ENCODE data around the gene CD300LF.

CD300LF gene

GRCh38 chr17:74712756-74713155 lies at the start of gene CD300LF:
Gene CD300LF, minus strand, starts transcription at chr17:74712923. Its CDS starts 57 bp downstream, at chr17:74712866.
- DNase-seq (ENCODE audit: low read depth in 2 of 2), result no peak

- DNase-seq (ENCODE audit: low read depth in 2 of 2), result no peak
These were observed 49.2 kb upstream of the CD300LF start for GRCh38 chr17:74761931-74762330.

GRCh38 chr17:74761419-74761818 lies 48.7 kb upstream of the CD300LF start:
- no peak for DNase-seq (ENCODE audit: low read depth in 2 of 2)

GRCh38 chr17:74760404-74761105 lies 47.8 kb upstream of the CD300LF start:
- no peak for DNase-seq (ENCODE audit: low read depth in 2 of 2)

- no peak for DNase-seq (ENCODE audit: low read depth in 2 of 2)
These were observed 47.2 kb upstream of the CD300LF start for GRCh38 chr17:74759941-74760340.

- no peak for DNase-seq (ENCODE audit: low read depth in 2 of 2)
These were observed 46.6 kb upstream of the CD300LF start for GRCh38 chr17:74759243-74759801.

GRCh38 chr17:74758848-74759168 lies 46.1 kb upstream of the CD300LF start:
- no peak for DNase-seq (ENCODE audit: low read depth in 2 of 2)

- no peak for DNase-seq (ENCODE audit: low read depth in 2 of 2)
These were observed 45.5 kb upstream of the CD300LF start for GRCh38 chr17:74757931-74758847.

GRCh38 chr17:74757502-74757901 lies 44.8 kb upstream of the CD300LF start:
- no peak for DNase-seq (ENCODE audit: low read depth in 2 of 2)

GRCh38 chr17:74756891-74757290 lies 44.2 kb upstream of the CD300LF start:
- DNase-seq (ENCODE audit: low read depth in 2 of 2), result no peak

GRCh38 chr17:74755533-74755932 lies 42.8 kb upstream of the CD300LF start:
- no peak for DNase-seq (ENCODE audit: low read depth in 2 of 2)

- DNase-seq (ENCODE audit: low read depth in 2 of 2), result no peak
These were observed 42.1 kb upstream of the CD300LF start for GRCh38 chr17:74754832-74755231.

- DNase-seq (ENCODE audit: low read depth in 2 of 2), result no peak
These were observed 40.2 kb upstream of the CD300LF start for GRCh38 chr17:74752822-74753401.

- no peak for DNase-seq (ENCODE audit: low read depth in 2 of 2)
These were observed 39.7 kb upstream of the CD300LF start for GRCh38 chr17:74752415-74752814.

- no peak for DNase-seq (ENCODE audit: low read depth in 2 of 2)
These were observed 37.8 kb upstream of the CD300LF start for GRCh38 chr17:74750327-74751069.

- no peak for DNase-seq (ENCODE audit: low read depth in 2 of 2)
These were observed 37.3 kb upstream of the CD300LF start for GRCh38 chr17:74750039-74750326.

GRCh38 chr17:74749279-74750038 lies 36.7 kb upstream of the CD300LF start:
- no peak for DNase-seq (ENCODE audit: low read depth in 2 of 2)

- peak; percentile 87 to 91 for DNase-seq (ENCODE audit: low read depth in 2 of 2)
These were observed 36.0 kb upstream of the CD300LF start, which contains the start of gene NHERF1 for GRCh38 chr17:74748529-74749278. Gene NHERF1, plus strand, starts transcription at chr17:74748628. Its CDS starts 219 bp downstream, at chr17:74748847.

- no peak for DNase-seq (ENCODE audit: low read depth in 2 of 2)
These were observed 35.5 kb upstream of the CD300LF start for GRCh38 chr17:74748279-74748528.

- DNase-seq (ENCODE audit: low read depth in 2 of 2), result no peak
These were observed 34.2 kb upstream of the CD300LF start for GRCh38 chr17:74746922-74747321.

- no peak for DNase-seq (ENCODE audit: low read depth in 2 of 2)
These were observed 33.7 kb upstream of the CD300LF start for GRCh38 chr17:74746376-74746775.
